GM18909 (cell line): ENCODE measurements around the gene CRYGN.

Source experiments
- ATAC-seq: cut with Tn5 transposase; IDR thresholded peaks from one replicate; pipeline ENCODE4 v1.9.1; 2021; ENCODE audit warnings: mild to moderate bottlenecking; ENCODE audit not compliant: unreplicated experiment, poor library complexity

The CRYGN gene

DNA sequence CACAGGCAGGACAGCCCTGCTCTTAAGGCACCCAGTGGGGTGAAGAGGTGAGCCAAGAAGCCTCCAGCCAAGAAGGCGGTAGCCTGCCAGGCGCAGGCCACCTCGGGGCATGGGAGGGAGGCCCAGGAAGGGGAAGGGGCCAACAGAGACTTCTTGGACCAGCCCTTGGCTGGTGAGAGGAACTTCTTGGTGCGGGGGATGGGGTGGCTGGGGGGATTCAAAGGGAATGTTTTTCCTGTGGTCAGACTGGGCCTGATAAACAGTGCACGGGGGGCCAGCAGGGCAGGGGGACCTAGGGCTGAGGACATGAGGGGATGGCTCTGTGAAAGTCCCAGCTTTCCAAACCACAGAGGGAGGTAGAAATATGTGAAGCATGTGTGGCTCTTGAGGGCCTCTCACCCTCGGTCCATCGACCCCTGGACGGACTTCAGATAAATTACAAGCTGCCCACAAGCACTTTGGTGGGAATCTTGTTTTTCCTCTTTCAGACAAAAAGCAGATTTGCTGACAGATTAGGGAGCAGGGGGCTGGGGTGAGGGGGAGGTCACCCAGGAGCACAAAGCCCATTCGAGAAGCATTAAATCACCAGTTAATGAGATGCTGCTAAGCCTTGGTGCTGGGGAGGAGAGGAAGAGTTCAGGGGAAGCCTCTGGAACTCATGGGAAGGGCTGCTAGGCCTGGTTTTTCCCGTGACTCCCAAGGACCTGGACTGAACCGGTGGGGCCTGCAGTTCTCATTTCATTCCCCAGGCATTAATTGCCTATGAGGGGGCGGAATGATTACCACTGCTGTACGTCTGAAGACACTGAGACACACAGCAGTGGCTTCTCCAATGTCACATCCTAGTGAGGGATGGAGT lies 11.3 kb downstream of the CRYGN start:
- no peak for ATAC-seq

- no peak for ATAC-seq
Observed at GRCh38 chr7:151427705-151428377, 12.1 kb downstream of the CRYGN start.

GRCh38 chr7:151426904-151427704 lies 12.8 kb downstream of the CRYGN start:
- no peak for ATAC-seq

DNA sequence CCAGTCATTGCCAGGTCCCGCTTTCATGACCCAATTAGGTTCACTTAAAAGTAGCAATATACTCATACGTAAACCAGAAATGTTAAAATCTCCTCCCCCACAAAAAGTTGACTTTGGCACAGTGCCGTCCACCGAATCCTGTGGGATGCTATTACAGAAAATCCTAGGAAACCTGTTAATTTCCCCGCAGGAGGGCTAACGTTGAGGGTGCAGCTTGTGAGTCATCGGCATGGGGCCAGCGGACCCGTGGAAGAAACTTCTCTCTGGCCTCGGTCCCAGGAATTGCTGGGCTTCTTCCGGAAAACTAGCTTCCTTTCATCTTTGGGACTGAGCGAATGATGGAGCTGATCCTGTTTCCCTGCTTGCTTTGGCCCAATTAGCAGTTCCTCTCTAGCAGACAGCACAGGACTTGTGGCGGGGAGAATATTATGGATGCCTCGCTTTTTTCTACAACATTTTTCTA lies 13.5 kb downstream of the CRYGN start:
- ATAC-seq = no peak

DNA sequence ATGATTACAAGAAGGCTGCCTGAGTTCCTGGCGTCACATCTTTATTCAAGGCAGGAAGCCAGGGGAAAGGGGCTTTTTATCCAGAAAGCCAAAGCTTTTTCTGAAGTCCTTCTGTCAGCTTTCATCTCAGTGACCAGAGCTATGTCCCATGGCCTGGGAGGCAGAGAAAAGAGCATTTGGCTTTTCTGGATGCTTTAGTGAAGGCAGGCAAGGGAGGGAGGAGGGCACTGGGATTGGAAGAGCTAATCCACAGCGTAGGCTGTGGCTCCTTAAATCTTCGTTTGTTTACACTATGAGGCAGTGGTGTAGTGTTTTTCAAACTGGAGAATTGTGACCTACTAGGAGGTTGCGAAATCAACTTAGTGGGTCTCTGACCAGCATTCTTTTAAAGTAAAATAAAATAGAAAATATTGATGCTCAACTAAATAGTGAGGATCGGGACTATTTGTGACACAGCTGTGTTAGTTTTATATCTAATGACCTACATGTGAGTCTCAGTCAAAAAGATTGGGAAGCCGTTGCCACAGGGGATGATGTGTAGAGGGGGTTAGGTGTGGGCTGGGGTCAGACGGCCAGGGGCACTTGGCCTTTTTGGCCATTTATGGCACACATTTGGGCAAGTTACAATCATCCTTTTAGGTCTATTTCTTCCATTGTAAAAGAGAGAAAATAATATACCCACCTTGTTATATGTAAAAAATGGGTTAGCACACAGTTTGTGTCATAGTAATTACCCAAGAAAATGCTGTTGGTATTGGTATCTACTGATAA lies 14.1 kb downstream of the CRYGN start:
- no peak for ATAC-seq

GRCh38 chr7:151424799-151425198 lies 15.1 kb downstream of the CRYGN start:
- no peak for ATAC-seq

GRCh38 chr7:151423936-151424335 lies 16.0 kb downstream of the CRYGN start:
- ATAC-seq = no peak

GRCh38 chr7:151423226-151423625 lies 16.7 kb downstream of the CRYGN start:
- no peak for ATAC-seq

DNA sequence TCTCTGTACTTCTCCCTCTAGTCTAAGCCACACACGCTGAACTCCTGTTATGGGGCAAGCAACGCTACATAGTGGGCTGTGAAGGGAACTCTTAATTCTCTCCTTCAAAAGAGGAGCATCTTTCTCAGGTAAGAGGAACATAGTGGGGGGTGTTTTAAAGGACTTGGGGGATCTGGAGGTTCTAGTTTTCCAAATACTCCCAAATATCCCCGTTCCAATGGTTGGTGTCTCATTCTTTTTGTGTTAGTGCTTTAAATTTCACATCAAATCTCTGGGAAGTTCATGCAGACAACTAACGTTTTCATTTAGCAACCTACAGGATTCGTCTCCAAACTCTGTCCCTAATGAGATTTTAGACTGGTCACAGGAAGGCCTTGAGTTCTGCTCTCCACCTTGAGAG lies 17.7 kb downstream of the CRYGN start:
- no peak for ATAC-seq

DNA sequence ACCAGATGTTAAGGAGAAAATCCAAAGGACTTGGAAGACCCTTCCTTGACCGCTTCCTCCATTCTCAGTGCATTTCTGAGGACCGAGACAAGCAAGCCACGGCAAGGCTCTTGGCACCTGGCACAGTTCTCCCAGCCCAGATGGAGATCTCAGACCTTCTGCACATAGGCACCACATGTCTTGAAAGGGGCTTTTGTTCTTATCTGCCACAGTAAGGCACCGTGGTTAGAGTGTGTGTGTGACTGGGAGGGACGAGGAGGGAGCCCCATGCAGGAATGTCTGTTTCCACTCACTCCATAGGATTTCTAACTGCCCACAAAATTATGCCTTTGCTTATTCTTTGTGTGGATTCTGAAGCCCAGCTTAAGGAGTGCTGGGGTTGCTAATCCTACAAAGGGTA lies 19.8 kb downstream of the CRYGN start:
- no peak for ATAC-seq

GRCh38 chr7:151416941-151417315 lies 23.0 kb downstream of the CRYGN start:
- no peak for ATAC-seq

DNA sequence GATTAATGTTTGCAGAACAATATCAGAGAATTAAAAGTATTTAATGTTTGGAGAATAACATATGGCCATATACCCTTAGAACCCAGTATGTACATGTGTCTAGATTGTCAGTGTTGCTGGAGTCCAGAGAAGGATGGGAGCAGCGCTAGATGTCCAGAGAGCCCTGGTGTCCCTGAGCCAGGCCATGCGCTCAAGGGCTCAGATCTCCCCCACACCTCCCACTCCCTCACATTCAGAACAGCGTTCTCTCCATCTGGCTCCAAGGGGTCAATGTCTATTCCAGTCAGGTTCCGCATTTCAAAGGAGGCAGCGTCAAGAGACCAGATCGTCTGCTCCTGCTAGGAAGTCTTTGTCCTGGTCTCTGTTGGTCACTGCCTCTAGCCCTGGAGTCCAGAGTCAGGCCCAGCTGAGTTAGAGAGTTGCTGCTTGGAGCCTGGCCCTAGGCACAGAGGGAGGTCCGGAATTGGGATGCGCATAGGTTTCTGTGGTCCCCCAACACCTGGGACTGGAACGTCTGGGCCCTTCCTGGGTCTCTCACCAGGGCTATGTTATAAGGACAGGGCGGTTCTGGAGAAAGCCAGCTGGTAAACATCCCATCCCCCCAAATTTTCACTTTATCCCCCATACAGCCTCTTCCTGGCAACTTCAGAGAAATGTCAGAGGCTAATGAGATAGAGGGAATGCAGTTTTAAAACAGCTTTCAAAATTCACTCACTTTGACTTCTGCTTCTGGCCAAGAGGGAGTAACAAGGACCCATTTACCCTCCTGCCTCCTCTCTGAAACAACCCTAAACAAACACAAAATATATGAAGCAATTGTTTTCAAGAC lies 23.6 kb downstream of the CRYGN start:
- no peak for ATAC-seq

- no peak for ATAC-seq
Observed at GRCh38 chr7:151415375-151416105, 24.4 kb downstream of the CRYGN start.

GRCh38 chr7:151413241-151413640 lies 26.7 kb downstream of the CRYGN start:
- no peak for ATAC-seq

DNA sequence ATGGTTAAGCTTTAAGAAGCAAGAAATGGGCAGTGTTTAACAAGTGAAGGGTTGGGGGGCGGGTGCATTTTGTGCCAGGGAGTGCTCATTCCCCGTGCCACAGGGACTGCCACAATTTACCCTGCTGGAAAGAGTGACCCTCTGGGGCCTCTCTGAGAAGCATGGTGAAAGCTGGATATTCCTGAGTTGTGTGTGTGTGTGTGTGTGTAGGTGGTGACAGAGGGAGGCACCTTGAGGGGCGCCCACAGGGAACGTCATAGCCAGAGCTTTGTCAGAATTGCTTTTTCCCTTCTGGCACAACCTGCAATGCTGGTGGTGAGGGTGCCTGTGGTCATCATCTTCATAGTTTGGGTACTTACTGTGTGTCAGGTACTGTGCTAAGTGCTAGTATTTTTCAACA lies 27.6 kb downstream of the CRYGN start:
- no peak for ATAC-seq

- no peak for ATAC-seq
Observed at GRCh38 chr7:151411551-151411950, 28.4 kb downstream of the CRYGN start.

GRCh38 chr7:151410405-151411390 lies 29.2 kb downstream of the CRYGN start:
- no peak for ATAC-seq
